Neural cell (in vitro differentiated cells): ENCODE results near the gene RPRD1B. TPM values are rescaled to one million over a fixed set of nuclear protein-coding genes. Genes with fewer than 3 reads are reported as not detected.

Experiments
- H2AFZ ChIP-seq: fragments of 200-600, 300-800 bp; sonication (generic), shearing (Covaris generic); 2 replicates; pipeline ENCODE4 v1.6.0; 2014; ENCODE audit warnings: low read depth, mild to moderate bottlenecking, antibody characterized with exemption, low read length, moderate library complexity
- H3F3A ChIP-seq: fragments of 200-600 bp; shearing (Covaris generic); 2 replicates; pipeline ENCODE4 v1.6.1; 2016; ENCODE audit warnings: mild to moderate bottlenecking, moderate library complexity, mixed read lengths, antibody characterized with exemption, low read length; ENCODE audit not compliant: insufficient read depth, poor library complexity, severe bottlenecking
- H3K27ac ChIP-seq: fragments of 200-600, 300-800 bp; sonication (generic), shearing (Covaris generic); 2 replicates; pipeline ENCODE4 v1.5.1; 2014; ENCODE audit warnings: mild to moderate bottlenecking, low read length, moderate library complexity
- H3K27me3 ChIP-seq: fragments of 300-800, 200-600 bp; sonication (generic), shearing (Covaris generic); 2 replicates; pipeline ENCODE4 v1.6.0; 2014; ENCODE audit warnings: mild to moderate bottlenecking, low read depth, low read length, moderate library complexity; ENCODE audit not compliant: insufficient read depth
- H3K36me3 ChIP-seq: fragments of 300-800, 200-600 bp; sonication (generic), shearing (Covaris generic); 2 replicates; pipeline ENCODE4 v1.5.1; 2014; ENCODE audit warnings: mild to moderate bottlenecking, antibody characterized with exemption, low read length, moderate library complexity; ENCODE audit not compliant: insufficient read depth
- H3K4me2 ChIP-seq: fragments of 300-800, 200-600 bp; sonication (generic), shearing (Covaris generic); 2 replicates; pipeline ENCODE4 v1.6.0; 2014; ENCODE audit warnings: mild to moderate bottlenecking, low read length
- H3K4me3 ChIP-seq: fragments of 300-800, 200-600 bp; sonication (generic), shearing (Covaris generic); 2 replicates; pipeline ENCODE4 v1.5.1; 2014; ENCODE audit warnings: mild to moderate bottlenecking, low read length, moderate library complexity
- H3K79me2 ChIP-seq: fragments of 200-600 bp; shearing (Covaris generic); replicated peaks from 2 replicates; pipeline ENCODE4 v1.6.0; 2014; ENCODE audit warnings: mild to moderate bottlenecking, low read length, moderate library complexity; ENCODE audit not compliant: insufficient read depth
- H3K9ac ChIP-seq: fragments of 300-800, 200-600 bp; sonication (generic), shearing (Covaris generic); 2 replicates; pipeline ENCODE4 v1.6.1; 2016; ENCODE audit warnings: mild to moderate bottlenecking, low read length, mixed read lengths
- H3K9me2 ChIP-seq: fragments of 200-600 bp; shearing (Covaris generic); 2 replicates; pipeline ENCODE4 v1.6.1; 2016; ENCODE audit warnings: mild to moderate bottlenecking, low read length, mixed read lengths; ENCODE audit not compliant: insufficient read depth
- H3K9me3 ChIP-seq: fragments of 200-600, 300-800 bp; sonication (generic), shearing (Covaris generic); 2 replicates; pipeline ENCODE4 v1.6.1; 2016; ENCODE audit warnings: mild to moderate bottlenecking, mixed run types, low read length, moderate library complexity, mixed read lengths
- H4K20me1 ChIP-seq: fragments of 200-600 bp; shearing (Covaris generic); 2 replicates; pipeline ENCODE4 v1.6.1; 2016; ENCODE audit warnings: mild to moderate bottlenecking, mixed run types; ENCODE audit not compliant: insufficient read depth
- EP300 ChIP-seq: fragments of 450-650 bp; conservative IDR thresholded peaks from 2 replicates; pipeline ENCODE4 v1.6.1; 2014; ENCODE audit warnings: antibody characterized with exemption, mild to moderate bottlenecking, moderate library complexity; ENCODE audit not compliant: poor library complexity, severe bottlenecking
- EZH2 ChIP-seq: fragments of 200-600, 300-800 bp; shearing (Covaris generic), sonication (generic); IDR thresholded peaks from 2 replicates; pipeline ENCODE4 v1.6.1; 2014; ENCODE audit warnings: antibody characterized with exemption, low read length, borderline replicate concordance, mild to moderate bottlenecking; ENCODE audit not compliant: insufficient read depth, poor library complexity, severe bottlenecking
- POLR2AphosphoS5 ChIP-seq: IDR thresholded peaks from 2 replicates; pipeline ENCODE4 v1.6.1; 2012
- RAD21 ChIP-seq: fragments of 450-650 bp; conservative IDR thresholded peaks from 2 replicates; pipeline ENCODE4 v1.6.1; 2014; ENCODE audit warnings: antibody characterized with exemption, mild to moderate bottlenecking, moderate library complexity
- SMC3 ChIP-seq: fragments of 450-650 bp; conservative IDR thresholded peaks from 2 replicates; pipeline ENCODE4 v1.6.1; 2014; ENCODE audit warnings: antibody characterized with exemption, mild to moderate bottlenecking, moderate library complexity; ENCODE audit not compliant: poor library complexity
- polyA plus RNA-seq: library from polyadenylated mRNA; depleted of rRNA; stranded (reverse); fragments of >200 nt; gene quantifications from 2 replicates; pipeline ENCODE4 v1.2.3, GENCODE V29; 2014
- TF ChIP-seq, protein P1 (sequence below): IDR thresholded peaks from 2 replicates; pipeline ENCODE4 v1.6.1; 2012; ENCODE audit warnings: borderline replicate concordance
- TF ChIP-seq, protein P2 (sequence below): fragments of 450-650 bp; IDR thresholded peaks from 2 replicates; pipeline ENCODE4 v1.5.1; 2014; ENCODE audit warnings: antibody characterized with exemption, mild to moderate bottlenecking, moderate library complexity; ENCODE audit not compliant: poor library complexity, severe bottlenecking

The RPRD1B gene
- polyA plus RNA-seq, 1 donor from 2014 or later = 23.4 TPM

DNA sequence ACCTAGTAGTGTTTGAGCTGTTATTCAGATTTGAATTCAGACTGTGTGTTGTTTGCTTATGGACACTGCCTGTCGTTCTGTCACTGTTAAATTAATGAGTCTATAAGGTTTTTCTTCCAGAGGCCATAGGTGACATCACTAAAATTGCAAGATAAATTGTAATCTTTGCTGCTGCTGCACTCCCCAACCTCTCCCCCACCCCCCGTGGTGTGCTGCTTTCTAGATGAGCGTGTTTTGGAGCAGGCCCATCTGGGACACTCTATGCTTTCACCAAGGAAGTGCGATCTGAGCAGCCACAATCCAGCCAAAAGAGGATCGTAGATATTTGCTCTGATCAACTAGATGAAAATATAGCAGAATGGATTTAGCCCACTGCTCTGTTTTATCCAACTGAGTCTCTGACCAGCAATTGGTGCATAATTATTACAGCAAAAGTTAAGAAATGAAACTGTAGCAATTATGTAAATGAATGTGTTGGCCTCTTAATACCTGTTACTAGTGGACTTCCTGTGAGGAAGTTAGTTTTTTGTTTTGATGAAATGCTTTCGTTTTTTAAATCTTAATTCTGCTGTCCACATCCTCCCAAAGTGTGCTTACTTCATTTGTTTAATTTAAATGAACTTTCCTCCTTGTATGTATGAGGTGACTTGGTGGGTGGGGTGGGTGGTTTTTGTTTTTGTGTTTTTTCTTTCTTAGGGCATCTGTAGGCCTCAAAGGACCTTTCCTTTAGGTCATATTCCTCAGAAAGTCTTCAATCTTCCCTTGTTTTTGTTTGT is 58.1 kb downstream of the RPRD1B start:
- no peak overlapping the region for H3K27ac ChIP-seq
- no peak overlapping the region for H3K4me2 ChIP-seq
- H3K36me3 ChIP-seq = peaks cover 9% of the 10 kb centered on the region
- H4K20me1 ChIP-seq = no peaks in the 10 kb centered on the region
- H3K27me3 ChIP-seq = no peaks in the 10 kb centered on the region
- H3F3A ChIP-seq = no peaks in the 10 kb centered on the region
- no peak overlapping the region for H3K4me3 ChIP-seq
- no peaks in the 10 kb centered on the region for H3K79me2 ChIP-seq
- TF ChIP-seq, protein P1, sequence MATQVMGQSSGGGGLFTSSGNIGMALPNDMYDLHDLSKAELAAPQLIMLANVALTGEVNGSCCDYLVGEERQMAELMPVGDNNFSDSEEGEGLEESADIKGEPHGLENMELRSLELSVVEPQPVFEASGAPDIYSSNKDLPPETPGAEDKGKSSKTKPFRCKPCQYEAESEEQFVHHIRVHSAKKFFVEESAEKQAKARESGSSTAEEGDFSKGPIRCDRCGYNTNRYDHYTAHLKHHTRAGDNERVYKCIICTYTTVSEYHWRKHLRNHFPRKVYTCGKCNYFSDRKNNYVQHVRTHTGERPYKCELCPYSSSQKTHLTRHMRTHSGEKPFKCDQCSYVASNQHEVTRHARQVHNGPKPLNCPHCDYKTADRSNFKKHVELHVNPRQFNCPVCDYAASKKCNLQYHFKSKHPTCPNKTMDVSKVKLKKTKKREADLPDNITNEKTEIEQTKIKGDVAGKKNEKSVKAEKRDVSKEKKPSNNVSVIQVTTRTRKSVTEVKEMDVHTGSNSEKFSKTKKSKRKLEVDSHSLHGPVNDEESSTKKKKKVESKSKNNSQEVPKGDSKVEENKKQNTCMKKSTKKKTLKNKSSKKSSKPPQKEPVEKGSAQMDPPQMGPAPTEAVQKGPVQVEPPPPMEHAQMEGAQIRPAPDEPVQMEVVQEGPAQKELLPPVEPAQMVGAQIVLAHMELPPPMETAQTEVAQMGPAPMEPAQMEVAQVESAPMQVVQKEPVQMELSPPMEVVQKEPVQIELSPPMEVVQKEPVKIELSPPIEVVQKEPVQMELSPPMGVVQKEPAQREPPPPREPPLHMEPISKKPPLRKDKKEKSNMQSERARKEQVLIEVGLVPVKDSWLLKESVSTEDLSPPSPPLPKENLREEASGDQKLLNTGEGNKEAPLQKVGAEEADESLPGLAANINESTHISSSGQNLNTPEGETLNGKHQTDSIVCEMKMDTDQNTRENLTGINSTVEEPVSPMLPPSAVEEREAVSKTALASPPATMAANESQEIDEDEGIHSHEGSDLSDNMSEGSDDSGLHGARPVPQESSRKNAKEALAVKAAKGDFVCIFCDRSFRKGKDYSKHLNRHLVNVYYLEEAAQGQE = no peak
- TF ChIP-seq POLR2AphosphoS5 (no peak), RAD21 (no peak), EP300 (no peak)
- TF ChIP-seq, protein P2, sequence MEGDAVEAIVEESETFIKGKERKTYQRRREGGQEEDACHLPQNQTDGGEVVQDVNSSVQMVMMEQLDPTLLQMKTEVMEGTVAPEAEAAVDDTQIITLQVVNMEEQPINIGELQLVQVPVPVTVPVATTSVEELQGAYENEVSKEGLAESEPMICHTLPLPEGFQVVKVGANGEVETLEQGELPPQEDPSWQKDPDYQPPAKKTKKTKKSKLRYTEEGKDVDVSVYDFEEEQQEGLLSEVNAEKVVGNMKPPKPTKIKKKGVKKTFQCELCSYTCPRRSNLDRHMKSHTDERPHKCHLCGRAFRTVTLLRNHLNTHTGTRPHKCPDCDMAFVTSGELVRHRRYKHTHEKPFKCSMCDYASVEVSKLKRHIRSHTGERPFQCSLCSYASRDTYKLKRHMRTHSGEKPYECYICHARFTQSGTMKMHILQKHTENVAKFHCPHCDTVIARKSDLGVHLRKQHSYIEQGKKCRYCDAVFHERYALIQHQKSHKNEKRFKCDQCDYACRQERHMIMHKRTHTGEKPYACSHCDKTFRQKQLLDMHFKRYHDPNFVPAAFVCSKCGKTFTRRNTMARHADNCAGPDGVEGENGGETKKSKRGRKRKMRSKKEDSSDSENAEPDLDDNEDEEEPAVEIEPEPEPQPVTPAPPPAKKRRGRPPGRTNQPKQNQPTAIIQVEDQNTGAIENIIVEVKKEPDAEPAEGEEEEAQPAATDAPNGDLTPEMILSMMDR = no peak
- H3K9me3 ChIP-seq = no peaks in the 10 kb centered on the region
- H3K9me2 ChIP-seq = no peaks in the 10 kb centered on the region
- H2AFZ ChIP-seq = no peak overlapping the region
- H3K9ac ChIP-seq = no peak overlapping the region

DNA sequence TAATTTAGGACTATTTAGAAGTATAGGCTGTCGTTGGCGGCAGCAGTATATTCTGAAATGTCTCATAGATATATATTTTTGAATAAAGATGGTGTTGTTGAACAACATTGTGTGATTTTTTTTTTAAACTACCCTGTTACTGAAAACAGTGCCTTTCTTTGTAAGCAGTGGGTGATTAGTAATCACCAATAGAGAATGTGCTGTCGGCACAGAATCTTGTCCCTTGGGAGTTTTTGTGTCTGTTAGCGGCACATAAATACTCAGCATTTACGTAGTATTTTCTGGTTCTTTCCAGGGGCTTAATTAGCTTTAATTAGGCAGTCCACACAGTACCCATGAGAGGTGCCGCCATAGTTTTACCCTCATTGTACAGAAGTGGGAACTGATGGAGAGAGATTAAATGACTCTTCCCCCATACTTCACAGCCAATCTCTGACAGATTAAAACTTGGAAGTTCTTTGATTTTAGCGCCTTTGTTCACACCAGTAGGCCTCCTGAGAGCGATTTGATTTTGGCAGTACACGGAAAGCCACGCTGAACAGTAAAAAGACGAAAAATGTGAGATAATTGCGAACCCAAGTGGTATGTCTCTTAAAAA is 58.8 kb downstream of the RPRD1B start:
- H3K27me3 ChIP-seq = no peaks in the 10 kb centered on the region
- peaks cover 9% of the 10 kb centered on the region for H3K36me3 ChIP-seq
- TF ChIP-seq EZH2 (no peak), POLR2AphosphoS5 (no peak), RAD21 (no peak), EP300 (no peak), SMC3 (no peak)
- TF ChIP-seq, protein P2 = no peak
- no peaks in the 10 kb centered on the region for H3F3A ChIP-seq
- no peaks in the 10 kb centered on the region for H3K9me2 ChIP-seq
- no peak overlapping the region for H3K4me2 ChIP-seq
- no peaks in the 10 kb centered on the region for H3K79me2 ChIP-seq
- H3K27ac ChIP-seq = no peak overlapping the region
- no peak overlapping the region for H3K9ac ChIP-seq
- no peak overlapping the region for H2AFZ ChIP-seq
- H3K4me3 ChIP-seq = no peak overlapping the region
- H3K9me3 ChIP-seq = no peaks in the 10 kb centered on the region
- no peaks in the 10 kb centered on the region for H4K20me1 ChIP-seq
